Activated effector memory CD4-positive, alpha-beta T cell treated with Interleukin-2 at 50 U/mL for 16 hours (primary cell): ENCODE measurements around the gene KRTAP2-4.

ENCODE experiments used
- DNase-seq: peaks from one replicate; pipeline ENCODE4 v3.0.0-alpha.2; 2020

Gene KRTAP2-4

GRCh38 chr17:41029633-41030245 lies 35.9 kb downstream of the KRTAP2-4 start, which contains the start of gene KRTAP1-4:
TSS of gene KRTAP1-4 (minus strand) at chr17:41030195. CDS start at chr17:41030078, 117 bp downstream.
- no peak for DNase-seq

GRCh38 chr17:41026715-41027471 lies 38.8 kb downstream of the KRTAP2-4 start, which contains the start of gene KRTAP1-5:
TSS of gene KRTAP1-5 (minus strand) at chr17:41027208. CDS start at chr17:41027155, 53 bp downstream.
- no peak for DNase-seq

DNA sequence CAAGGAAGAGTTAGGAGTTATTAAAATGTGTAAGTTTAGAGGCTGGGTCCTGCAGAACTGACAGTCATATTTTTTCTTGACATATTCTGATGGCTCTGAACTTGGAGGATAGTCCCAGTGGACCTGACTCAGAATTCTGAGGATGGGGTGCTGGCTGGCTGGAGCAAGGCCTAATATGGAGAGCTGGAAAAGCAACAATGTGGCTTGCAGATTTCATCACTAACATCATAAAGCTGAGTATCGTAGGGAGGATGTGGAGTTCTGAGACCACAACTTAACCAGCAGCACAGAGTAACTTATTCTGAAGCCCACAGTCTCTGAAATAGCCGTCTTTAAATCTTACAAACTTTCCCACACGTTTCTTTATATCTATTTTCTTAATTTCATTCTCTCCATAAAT lies 41.0 kb downstream of the KRTAP2-4 start:
- DNase-seq: no peak

DNA sequence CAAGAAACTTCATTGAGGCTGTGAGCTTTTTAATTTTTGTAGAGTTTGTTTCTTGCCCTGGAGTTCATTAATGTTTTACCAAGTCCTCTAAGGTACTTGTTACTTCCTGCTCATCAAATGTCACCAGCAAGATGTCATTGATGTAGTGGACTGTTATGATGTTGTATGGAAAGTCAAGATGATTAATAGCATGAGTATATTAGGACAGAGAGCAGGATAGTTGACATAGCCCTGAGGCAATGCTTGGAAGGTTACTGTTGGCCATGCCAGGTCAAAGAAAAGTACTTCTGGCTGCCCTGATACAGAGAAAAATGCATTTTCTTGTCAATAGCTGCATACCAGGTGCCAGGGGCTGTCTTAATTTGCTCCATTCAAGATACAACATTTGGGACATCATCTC lies 45.3 kb downstream of the KRTAP2-4 start:
- DNase-seq: no peak

- DNase-seq: no peak
Measured at GRCh38 chr17:41019415-41019814, 46.3 kb downstream of the KRTAP2-4 start.

GRCh38 chr17:41018541-41018940 lies 47.1 kb downstream of the KRTAP2-4 start:
- DNase-seq: no peak

DNA sequence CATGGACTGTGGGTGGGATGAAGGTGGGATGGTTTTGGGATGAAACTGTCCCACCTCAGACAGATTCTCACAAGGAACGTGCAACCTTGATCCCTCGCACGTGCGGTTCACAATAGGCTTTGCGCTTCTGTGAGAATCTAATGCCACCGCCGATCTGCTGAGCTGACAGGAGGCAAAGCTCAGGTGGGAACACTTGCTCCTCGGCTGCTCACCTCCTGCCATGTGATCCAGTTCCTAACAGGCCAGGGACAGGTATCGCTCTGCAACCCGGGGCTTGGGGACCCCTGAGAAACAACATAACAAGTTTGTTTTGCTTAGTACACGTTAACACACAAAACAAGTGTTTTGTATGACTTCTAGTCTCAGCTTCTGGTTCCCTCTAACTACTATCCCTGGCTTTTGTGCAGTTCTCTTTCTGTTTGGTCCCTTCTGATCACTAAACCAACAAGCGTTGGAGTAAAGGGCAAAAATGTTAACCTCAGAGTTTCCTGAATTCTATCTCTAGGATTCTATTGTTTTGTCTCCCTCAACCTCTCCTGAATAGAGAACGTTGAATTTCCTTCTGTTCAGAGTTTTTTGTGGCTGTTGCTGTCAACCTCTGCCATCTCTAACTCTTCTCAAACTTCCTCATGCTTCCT lies 49.0 kb downstream of the KRTAP2-4 start:
- no peak for DNase-seq

DNA sequence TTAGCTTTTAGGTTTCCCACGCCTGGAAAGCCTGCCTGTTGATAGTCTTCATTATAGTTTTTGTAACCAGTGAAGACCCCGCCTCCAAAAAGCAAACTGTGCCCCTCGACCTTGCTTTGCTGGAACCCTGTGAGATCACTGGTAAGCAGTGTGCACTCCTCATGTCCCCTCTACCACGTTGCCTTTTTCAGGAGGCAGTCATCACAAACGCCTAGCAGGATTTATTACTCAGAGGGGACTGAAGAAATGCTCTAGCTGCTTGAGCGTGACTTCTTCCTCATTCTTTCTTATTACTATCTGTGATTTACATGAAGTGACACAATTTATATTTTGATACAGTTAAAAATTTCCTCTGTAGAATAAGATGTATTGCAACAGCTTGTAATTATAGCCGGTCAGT lies 50.2 kb downstream of the KRTAP2-4 start:
- no peak for DNase-seq
